ENCODE results near the gene ATF4.

DNA sequence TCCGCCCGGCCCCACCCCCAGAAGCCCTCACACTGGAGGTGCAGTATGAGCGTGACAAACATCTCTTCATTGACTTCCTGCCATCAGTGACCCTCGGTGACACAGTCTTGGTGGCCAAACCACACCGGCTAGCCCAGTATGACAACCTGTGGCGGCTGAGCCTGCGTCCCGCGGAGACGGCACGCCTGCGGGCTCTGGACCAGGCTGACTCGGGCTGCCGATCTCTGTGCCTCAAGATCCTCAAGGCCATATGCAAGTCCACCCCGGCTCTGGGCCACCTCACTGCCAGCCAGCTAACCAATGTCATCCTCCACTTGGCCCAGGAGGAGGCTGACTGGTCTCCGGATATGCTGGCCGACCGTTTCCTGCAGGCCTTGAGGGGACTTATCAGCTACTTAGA, 6.6 kb upstream of the ATF4 start:
- TF ChIP-seq, protein P1, sequence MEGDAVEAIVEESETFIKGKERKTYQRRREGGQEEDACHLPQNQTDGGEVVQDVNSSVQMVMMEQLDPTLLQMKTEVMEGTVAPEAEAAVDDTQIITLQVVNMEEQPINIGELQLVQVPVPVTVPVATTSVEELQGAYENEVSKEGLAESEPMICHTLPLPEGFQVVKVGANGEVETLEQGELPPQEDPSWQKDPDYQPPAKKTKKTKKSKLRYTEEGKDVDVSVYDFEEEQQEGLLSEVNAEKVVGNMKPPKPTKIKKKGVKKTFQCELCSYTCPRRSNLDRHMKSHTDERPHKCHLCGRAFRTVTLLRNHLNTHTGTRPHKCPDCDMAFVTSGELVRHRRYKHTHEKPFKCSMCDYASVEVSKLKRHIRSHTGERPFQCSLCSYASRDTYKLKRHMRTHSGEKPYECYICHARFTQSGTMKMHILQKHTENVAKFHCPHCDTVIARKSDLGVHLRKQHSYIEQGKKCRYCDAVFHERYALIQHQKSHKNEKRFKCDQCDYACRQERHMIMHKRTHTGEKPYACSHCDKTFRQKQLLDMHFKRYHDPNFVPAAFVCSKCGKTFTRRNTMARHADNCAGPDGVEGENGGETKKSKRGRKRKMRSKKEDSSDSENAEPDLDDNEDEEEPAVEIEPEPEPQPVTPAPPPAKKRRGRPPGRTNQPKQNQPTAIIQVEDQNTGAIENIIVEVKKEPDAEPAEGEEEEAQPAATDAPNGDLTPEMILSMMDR (IDR thresholded peaks at IDR 0.05; ENCODE audit: poor library complexity, severe bottlenecking): no peak
- TF ChIP-seq RAD21 (conservative IDR thresholded peaks at IDR 0.05): no peak
- TF ChIP-seq EP300 (conservative IDR thresholded peaks at IDR 0.05; ENCODE audit: poor library complexity, severe bottlenecking): no peak
- TF ChIP-seq POLR2AphosphoS5 (IDR thresholded peaks at IDR 0.05): no peak
- TF ChIP-seq EZH2 (IDR thresholded peaks at IDR 0.05; ENCODE audit: borderline replicate concordance, insufficient read depth, low read length, poor library complexity, severe bottlenecking): no peak
- TF ChIP-seq SMC3 (conservative IDR thresholded peaks at IDR 0.05; ENCODE audit: poor library complexity): no peak
